HG02840 (cell line): ENCODE measurements around the gene EPG5.
"Not testable (repeated sequence)": the region's sequence is repeated elsewhere in the genome, so short reads cannot be mapped to it uniquely, and the experiment has no call there.

Experiments
- ATAC-seq: cut with Tn5 transposase; IDR thresholded peaks from one replicate; pipeline ENCODE4 v1.9.1; 2021; ENCODE audit warnings: mild to moderate bottlenecking, moderate library complexity, moderate number of reproducible peaks; ENCODE audit not compliant: unreplicated experiment, low FRiP score

Gene EPG5

DNA sequence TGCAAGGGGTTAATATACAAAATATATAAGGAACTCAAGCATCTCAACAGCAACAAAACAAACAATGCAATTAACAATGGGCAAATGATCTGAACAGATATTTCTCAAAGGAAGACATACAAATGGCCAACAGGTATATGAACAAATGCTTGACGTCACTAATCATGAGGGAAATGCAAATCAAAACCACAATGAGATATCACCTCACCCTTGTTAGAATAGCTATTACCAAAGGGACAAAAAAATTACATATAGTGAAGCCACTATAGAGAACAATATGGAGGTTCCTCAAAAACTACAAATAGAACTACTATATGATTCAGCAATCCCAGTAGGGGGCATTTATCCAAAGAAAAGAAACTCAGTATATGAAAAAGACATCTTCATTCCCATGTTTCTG, 145.4 kb downstream of the EPG5 start:
- ATAC-seq: no peak

DNA sequence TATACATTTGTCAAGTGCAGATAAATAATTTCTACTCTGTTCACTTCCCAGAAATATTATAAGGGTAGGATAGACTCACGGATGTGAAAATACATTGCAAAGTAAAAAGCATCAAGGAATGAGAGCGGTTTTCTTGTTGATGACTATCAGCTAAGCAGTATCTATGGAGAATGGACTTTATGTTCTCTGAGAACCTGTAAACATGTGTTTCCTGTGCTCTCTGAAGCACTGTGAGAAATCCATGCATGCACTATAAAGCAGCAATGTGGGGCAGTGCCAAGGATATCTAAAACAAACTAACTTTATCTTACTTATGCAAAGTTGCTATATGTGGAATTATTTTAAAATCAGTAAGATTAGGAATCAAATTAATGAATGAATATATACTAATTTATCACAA, 146.1 kb downstream of the EPG5 start:
- ATAC-seq: no peak

DNA sequence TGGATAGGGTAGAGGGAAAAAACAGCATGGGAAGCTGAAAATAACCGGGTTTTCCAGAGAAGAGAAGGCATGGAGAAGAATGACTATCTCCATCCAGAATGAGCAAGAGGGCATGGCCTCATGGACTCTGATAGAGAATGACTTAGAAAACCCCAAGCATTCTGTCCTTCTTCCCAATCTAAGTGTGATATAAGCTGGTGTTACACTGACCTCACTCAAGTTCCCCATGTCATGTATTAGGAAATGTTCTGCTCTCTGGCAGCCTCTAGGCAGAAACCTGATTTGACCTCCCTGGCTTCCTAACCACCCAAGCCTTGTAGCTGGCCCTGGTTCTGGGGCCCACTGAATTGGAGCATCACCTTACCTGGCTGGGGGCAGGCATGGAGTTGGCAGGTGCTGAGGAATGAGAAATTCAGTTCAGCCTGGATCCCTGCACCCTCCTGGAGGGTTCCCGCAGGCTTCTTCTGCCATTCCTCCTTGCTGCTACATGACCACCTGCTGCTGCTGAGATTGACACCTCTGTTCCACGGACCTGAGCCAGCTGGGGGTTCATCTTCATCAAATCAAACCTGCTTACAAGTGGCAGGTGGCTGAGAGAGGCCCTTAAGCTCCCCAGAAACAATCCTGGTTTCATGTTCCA, 146.9 kb downstream of the EPG5 start:
- no peak for ATAC-seq

DNA sequence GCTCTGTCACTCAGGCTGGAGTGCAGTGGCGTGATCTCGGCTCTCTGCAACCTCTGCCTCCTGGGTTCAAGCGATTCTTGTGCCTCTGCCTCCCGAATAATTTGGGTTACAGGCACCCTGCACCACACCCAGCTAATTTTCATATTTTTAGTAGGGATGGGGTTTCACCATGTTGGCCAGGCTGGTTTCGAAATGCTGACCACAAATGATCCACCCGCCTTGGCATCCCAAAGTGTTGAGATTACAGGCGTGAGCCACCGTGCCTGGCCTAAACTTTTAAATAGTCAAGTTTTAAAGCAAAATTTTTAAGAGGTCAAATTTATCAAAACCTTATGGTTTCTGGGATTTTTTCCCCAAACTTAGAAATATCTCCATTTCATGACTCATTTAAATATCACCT, 148.4 kb downstream of the EPG5 start:
- ATAC-seq: not testable (repeated sequence)

DNA sequence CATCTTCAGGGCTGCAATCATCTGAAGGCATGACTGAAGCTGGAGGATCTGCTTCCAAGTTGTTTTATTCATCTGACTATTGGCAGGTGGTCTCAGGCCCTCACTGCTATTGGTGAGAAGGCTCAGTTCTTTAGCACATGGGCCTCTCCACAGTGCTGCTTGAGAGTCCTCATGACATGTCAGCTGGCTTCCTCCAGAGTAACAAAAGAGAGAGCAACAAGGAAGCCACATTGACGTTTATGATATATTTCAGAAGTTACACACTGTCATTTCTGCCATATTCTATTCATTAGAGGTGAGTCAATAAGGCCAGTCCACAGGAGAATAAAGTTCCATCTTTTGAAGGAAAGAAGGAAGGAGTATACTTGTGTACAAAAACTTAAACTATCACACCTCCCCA, 149.6 kb downstream of the EPG5 start:
- no peak for ATAC-seq

DNA sequence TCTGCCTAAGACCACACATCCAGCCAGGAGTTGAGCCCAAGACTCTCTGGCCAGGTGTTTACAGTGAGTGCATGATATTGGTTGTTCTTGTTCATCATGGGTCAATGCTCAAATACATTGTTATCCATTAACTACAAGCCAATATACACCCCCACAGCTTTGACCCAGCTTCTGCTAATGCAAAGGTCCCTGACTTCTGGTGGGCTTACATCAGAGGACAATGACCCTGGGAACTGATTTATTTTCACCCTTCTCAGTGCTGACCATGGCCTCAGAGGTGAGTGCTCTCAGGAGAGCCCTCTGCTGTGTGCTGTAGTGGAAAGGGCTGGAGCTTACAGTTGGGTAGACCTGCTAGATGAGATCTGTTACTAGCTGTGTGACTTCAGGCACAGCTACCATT, 152.4 kb downstream of the EPG5 start:
- ATAC-seq: not testable (repeated sequence)

DNA sequence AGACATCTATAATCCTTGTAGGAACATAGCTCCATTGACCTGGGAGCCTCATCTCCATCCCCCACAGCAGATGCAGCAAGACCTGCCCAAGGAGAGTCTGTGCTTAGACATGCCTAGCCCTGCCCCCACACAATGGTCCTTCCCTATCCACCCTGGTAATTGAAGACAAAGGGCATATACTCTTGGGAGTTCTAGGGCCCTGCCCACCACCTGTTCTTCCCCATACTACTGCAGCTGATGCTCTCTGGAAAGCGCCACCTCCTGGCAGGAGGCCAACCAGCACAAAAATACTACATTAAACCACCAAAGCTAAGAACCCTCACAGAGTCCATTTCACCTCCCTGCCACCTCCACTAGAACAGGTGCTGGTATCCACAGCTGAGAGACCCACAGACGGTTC, 160.0 kb downstream of the EPG5 start:
- ATAC-seq: not testable (repeated sequence)

DNA sequence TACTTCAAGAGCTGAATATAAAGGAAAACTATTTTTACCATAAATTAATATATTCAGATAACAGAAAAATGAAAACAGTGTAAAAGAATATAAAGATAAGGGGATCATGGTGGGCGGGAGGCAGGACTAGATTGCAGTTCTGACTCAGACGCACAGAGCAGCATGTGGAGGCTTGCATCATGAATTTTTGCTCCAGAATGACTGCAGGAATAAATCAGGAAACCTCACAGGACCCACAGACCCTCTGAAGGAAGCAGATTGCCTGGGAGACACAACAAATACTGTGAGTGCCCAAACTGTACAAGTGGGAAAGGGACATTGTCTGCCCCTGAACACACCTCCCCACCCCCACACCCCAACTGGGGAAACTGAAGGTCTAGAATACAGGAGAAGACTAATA, 160.9 kb downstream of the EPG5 start:
- no peak for ATAC-seq

DNA sequence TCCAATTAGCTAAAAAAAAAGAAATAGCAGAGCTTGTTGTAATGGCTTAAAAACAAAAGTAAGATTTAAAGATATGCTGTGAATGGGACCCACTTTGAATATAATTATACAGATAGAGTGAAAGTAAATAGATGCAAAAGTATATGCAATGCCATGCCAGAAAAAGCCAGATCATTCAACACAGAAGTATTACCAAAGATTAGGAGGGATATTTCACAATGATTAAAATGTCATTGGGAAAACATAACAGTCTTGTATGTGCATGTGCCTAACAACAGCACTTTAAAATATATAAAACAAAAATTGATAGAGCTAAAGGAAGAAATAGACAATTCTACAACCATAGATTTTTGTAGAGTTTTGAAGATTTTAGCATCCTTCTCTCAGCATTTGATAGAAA, 161.6 kb downstream of the EPG5 start:
- no peak for ATAC-seq

DNA sequence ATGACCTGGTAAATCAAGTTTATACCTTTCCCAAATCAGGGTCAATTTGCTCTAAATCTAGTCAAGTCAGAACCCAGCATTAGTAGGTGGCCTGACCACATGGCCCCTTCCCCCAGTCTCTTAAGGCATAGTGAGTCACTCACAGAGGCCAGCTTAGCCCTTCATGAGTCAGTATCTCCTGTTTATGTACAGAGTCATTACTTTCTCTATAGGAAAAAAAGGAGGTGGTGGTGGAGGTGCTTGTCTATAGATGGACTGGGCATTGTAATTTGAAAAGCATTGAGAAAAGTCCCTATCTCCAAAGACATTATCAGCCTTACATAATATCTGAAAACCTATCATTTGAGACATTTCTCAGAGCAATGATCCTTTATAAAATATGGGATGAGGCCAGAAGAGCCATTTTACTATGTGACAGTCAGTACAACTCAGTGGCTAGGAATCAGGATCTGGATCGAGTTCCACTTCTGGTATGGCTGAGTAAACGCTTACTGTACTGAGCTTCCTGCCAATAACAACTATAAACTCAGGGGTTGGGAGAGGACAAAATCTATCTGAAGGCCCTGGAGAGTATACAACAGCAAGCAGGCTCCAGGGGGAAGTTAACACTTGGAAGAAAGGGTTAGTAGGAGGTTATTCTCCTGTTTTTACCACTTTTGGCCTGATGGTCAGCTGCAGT, 164.2 kb downstream of the EPG5 start:
- ATAC-seq: no peak

DNA sequence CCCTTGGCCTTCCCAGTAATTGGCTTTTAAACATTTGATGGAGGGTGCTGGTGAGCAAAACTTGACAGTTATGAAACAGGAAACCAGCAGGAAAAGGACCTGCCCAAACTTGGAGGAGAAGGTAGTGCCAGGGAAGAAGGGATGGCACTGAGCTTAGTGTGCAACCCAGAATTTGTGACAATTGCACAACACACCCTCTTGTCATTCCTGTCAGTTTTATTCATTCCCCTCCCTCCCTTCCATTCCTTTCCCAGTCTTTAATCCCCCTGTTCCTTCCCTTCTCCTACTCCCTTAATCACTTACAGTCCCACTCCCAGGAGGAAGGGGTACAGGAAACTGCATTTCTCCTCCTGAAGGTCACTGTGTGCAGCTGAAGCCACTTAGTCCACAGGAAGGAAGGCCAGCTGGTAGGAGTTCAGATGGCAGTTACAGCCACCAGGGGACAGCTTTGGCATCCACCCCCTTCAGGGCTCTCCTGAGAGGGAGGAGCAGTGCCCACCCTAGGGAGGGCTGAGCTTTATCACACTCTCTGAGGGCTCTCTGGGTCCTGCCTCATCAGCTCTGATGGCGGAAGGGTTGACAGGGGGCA, 165.6 kb downstream of the EPG5 start:
- ATAC-seq: no peak
